Fibroblast of lung (primary cell): ENCODE data around the gene HS3ST3B1.

Experiments
- CTCF ChIP-seq, 2 donors: IDR thresholded peaks in 1 of 2; conservative IDR thresholded peaks in 1 of 2; 1 replicate in 1 of 2; 2 replicates in 1 of 2; pipeline ENCODE4 v1.5.1; 2011 to 2012; ENCODE audit warnings: low read length in 2 of 2, control low read depth in 1 of 2, inconsistent platforms in 1 of 2, low read depth in 1 of 2, mild to moderate bottlenecking in 1 of 2
- EZH2 ChIP-seq: IDR thresholded peaks from 2 replicates; pipeline ENCODE4 v1.5.1; 2012; ENCODE audit warnings: low read length, control low read depth, mild to moderate bottlenecking; ENCODE audit errors: missing control alignments

GRCh38 chr17:14270508-14270907 is 30.4 kb upstream of the HS3ST3B1 start:
- TF ChIP-seq CTCF (conservative IDR thresholded peaks at IDR 0.05 in 1 of 2, IDR thresholded peaks at IDR 0.05 in 1 of 2; ENCODE audit: low read depth in 1 of 2, low read length in 2 of 2): no peak
- no peak for TF ChIP-seq EZH2
